HFFc6 (cell line): ENCODE measurements around the gene NKAIN1. TPM values are rescaled to one million over a fixed set of nuclear protein-coding genes. Genes with fewer than 3 reads are reported as not detected.
"Not testable (repeated sequence)": the region's sequence is repeated elsewhere in the genome, so short reads cannot be mapped to it uniquely, and the experiment has no call there.

Experiments used
- DNase-seq: peaks from one replicate; pipeline ENCODE4 v3.0.0-alpha.2; 2018
- H3K27ac Mint-ChIP-seq: 2 replicates; pipeline ENCODE4 v1.8.0; 2020; ENCODE audit warnings: mild to moderate bottlenecking, mixed read lengths
- H3K27me3 Mint-ChIP-seq: 2 replicates; pipeline ENCODE4 v1.8.0; 2021; ENCODE audit warnings: mild to moderate bottlenecking, moderate library complexity, mixed read lengths; ENCODE audit not compliant: insufficient read depth
- H3K36me3 Mint-ChIP-seq: 2 replicates; pipeline ENCODE4 v1.8.0; 2021; ENCODE audit warnings: low read depth, mixed read lengths
- H3K4me1 Mint-ChIP-seq: 2 replicates; pipeline ENCODE4 v1.8.0; 2020; ENCODE audit warnings: low read depth, mixed read lengths
- H3K4me3 Mint-ChIP-seq: 2 replicates; pipeline ENCODE4 v1.8.0; 2020; ENCODE audit warnings: mild to moderate bottlenecking, moderate library complexity, mixed read lengths
- H3K9me3 Mint-ChIP-seq: 2 replicates; pipeline ENCODE4 v1.8.0; 2020; ENCODE audit warnings: mild to moderate bottlenecking, mixed read lengths
- CTCF ChIP-seq: fragments of 200-600 bp; sonication (generic); IDR thresholded peaks from 2 replicates; pipeline ENCODE4 v1.5.0; 2021; ENCODE audit warnings: antibody characterized with exemption, mild to moderate bottlenecking
- total RNA-seq, 6 experiments: library from RNA; stranded (reverse); fragmentation: NEBNext Ultra II Directional; extraction: Animal tissue kit (Norgen Biotek cat#: 25700); gene quantifications; 2 replicates in 1 of 6; 3 replicates in 5 of 6; pipeline ENCODE4 v1.2.3, GENCODE V29; 2021

The NKAIN1 gene
- total RNA-seq, 6 experiments from 2014 or later: not detected

DNA sequence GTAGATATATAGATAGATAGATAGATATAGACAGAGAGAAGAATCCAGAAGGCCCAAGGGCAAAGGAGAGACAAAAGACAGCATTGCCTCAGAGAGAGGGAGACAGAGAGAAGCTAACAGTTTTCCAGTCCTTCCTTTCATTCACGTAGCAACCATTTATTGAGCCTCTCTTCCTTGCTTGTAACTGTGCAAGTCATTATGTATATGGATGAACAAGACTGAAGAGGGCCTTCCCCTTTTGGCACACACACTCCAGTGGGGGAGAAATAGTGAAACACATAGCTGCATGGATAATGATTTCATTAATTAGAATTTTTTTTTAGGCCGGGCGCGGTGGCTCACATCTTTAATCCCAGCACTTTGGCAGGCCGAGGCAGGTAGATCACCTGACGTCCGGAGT is 99.4 kb downstream of the NKAIN1 start:
- Mint-ChIP-seq H3K4me3 (no peak overlapping the region), H3K36me3 (no peaks in the 10 kb centered on the region), H3K27ac (no peak overlapping the region), H3K4me1 (peaks cover 17% of the 10 kb centered on the region), H3K27me3 (no peaks in the 10 kb centered on the region), H3K9me3 (no peaks in the 10 kb centered on the region)
- no peak for DNase-seq
- no peak for TF ChIP-seq CTCF

DNA sequence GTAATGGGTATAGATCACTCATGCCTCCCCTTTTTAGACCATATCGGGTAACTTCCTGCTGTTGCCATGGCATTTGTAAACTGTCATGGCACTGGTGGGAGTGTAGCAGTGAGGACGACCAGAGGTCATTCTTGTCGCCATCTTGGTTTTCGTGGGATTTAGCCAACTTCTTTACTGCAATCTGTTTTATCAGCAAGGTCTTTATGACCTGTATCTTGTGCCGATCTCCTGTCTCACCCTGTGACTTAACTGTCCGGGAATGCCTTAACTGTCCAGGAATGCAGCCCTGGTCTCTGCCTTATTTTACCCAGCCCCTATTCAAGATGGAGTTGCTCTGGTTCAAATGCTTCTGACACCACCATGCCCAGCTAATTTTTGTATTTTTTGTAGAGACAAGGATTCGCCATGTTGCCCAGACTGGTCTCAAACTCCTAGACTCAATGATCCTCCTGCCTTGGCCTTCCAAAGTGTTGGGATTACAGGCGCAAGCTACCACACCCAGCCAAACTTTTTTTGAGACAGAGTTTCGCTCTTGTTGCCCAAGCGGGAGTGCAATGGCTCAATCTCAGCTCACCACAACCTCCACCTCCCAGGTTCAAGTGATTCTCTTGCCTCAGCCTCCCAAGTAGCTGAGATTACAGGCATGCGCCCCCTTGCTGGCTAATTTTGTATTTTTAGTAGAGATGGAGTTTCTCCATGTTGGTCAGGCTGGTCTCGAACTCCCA is 100.7 kb downstream of the NKAIN1 start:
- H3K36me3 Mint-ChIP-seq, DNase-seq, H3K27ac Mint-ChIP-seq, H3K9me3 Mint-ChIP-seq, H3K4me3 Mint-ChIP-seq, H3K27me3 Mint-ChIP-seq: not testable (repeated sequence)
- peak; percentile 20; the same call in 1 of the 2 replicates for TF ChIP-seq CTCF
- peaks cover 17% of the 10 kb centered on the region for H3K4me1 Mint-ChIP-seq

GRCh38 chr1:31137873-31138272 is 101.8 kb downstream of the NKAIN1 start:
- H3K9me3 Mint-ChIP-seq, H3K27me3 Mint-ChIP-seq, H3K27ac Mint-ChIP-seq, DNase-seq, H3K4me3 Mint-ChIP-seq, H3K36me3 Mint-ChIP-seq: not testable (repeated sequence)
- peaks cover 17% of the 10 kb centered on the region for H3K4me1 Mint-ChIP-seq

- Mint-ChIP-seq H3K4me3 (no peak overlapping the region), H3K27me3 (peaks cover 2% of the 10 kb centered on the region), H3K9me3 (no peaks in the 10 kb centered on the region), H3K27ac (peak overlapping the region; percentile 45; the same call in 1 of the 2 replicates), H3K4me1 (peaks cover 17% of the 10 kb centered on the region), H3K36me3 (no peaks in the 10 kb centered on the region)
- no peak for DNase-seq
- TF ChIP-seq CTCF: no peak
Measured at GRCh38 chr1:31135973-31136600, 103.6 kb downstream of the NKAIN1 start.

DNA sequence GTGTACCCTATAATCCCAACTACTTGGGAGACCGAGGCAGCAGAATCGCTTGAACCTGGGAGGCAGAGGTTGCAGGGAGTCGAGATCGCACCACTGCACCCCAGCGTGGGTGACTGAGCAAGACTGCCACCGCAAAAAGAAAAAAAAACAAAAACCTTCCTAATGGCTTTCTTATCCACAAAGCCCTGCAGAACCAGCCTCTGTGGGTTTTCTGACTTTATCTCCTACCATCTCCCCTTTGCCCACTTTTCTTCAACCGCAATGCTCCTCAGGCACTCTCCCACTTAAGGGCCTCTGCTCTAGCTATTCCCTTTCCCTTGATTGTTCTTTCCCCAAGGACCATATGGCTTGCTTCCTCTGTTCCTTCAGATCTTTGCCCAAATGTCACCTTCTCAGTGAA is 106.3 kb downstream of the NKAIN1 start:
- no peak overlapping the region for H3K4me3 Mint-ChIP-seq
- no peak overlapping the region for H3K27ac Mint-ChIP-seq
- peaks cover 8% of the 10 kb centered on the region for H3K27me3 Mint-ChIP-seq
- H3K4me1 Mint-ChIP-seq: peaks cover 11% of the 10 kb centered on the region
- TF ChIP-seq CTCF: no peak
- no peak for DNase-seq
- H3K9me3 Mint-ChIP-seq: no peaks in the 10 kb centered on the region
- H3K36me3 Mint-ChIP-seq: no peaks in the 10 kb centered on the region

Other genes with a start within 250 kb of the NKAIN1 start
- 10 to 100 TPM; 83.6 to 95.4 (median 90.8) TPM for gene PUM1, start 174.2 kb downstream of the NKAIN1 start, total RNA-seq
- 10 to 100 TPM; 37.8 to 50.7 (median 46.1) TPM for gene SNRNP40, start 56.9 kb upstream of the NKAIN1 start, total RNA-seq
- 10 to 100 TPM; 37.4 to 42.3 (median 38.6) TPM for gene ZCCHC17, start 57.1 kb upstream of the NKAIN1 start, total RNA-seq
- gene FABP3, start 133.2 kb upstream of the NKAIN1 start, total RNA-seq: 1 to 10 TPM; 1.4 to 3.3 (median 2.2) TPM
- gene SERINC2, start 173.3 kb upstream of the NKAIN1 start, total RNA-seq: 100 to 1,000 TPM; 184 to 276 (median 207) TPM